HUES64 (cell line): ENCODE results near the gene TAAR1.
"Not testable (repeated sequence)": the region's sequence is repeated elsewhere in the genome, so short reads cannot be mapped to it uniquely, and the experiment has no call there.

Experiments
- H3K27ac ChIP-seq: 2 replicates; pipeline ENCODE4 v1.7.0; 2013; ENCODE audit warnings: low read depth, low read length, inconsistent platforms
- H3K27me3 ChIP-seq: 2 replicates; pipeline ENCODE4 v1.6.1; 2013; ENCODE audit warnings: mild to moderate bottlenecking, low read length; ENCODE audit not compliant: insufficient read depth
- H3K36me3 ChIP-seq: 2 replicates; pipeline ENCODE4 v1.6.1; 2013; ENCODE audit warnings: mild to moderate bottlenecking, low read length; ENCODE audit not compliant: insufficient read depth
- H3K4me1 ChIP-seq: 2 replicates; pipeline ENCODE4 v1.6.1; 2013; ENCODE audit warnings: mild to moderate bottlenecking, low read length, moderate library complexity; ENCODE audit not compliant: insufficient read depth
- H3K4me3 ChIP-seq: 2 replicates; pipeline ENCODE4 v1.5.1; 2013; ENCODE audit warnings: mild to moderate bottlenecking, low read length, moderate library complexity
- H3K9ac ChIP-seq: 2 replicates; pipeline ENCODE4 v1.6.1; 2013; ENCODE audit warnings: mild to moderate bottlenecking, low read depth, low read length
- H3K9me3 ChIP-seq: 2 replicates; pipeline ENCODE4 v1.6.1; 2013; ENCODE audit warnings: low read depth, low read length; ENCODE audit not compliant: insufficient read depth
- WGBS: fragments of 150-250, 120-280 bp; methylation state at CpG from one replicate; pipeline ENCODE4 v1.1.7; 2013; ENCODE audit warnings: missing lambda C conversion rate; 5-methylcytosine and 5-hydroxymethylcytosine counted together

The TAAR1 gene

GRCh38 chr6:132663661-132664060, 4.7 kb upstream of the TAAR1 start:
- Histone ChIP-seq H3K4me3 (no peak overlapping the region), H3K9me3 (0 out of 2 replicates have a peak, but pooled peaks cover 4% of the 10 kb centered on the region), H3K36me3 (no peaks in the 10 kb centered on the region), H3K4me1 (peaks cover 8% of the 10 kb centered on the region; the same call in 1 of the 2 replicates), H3K9ac (no peak overlapping the region), H3K27ac (no peak overlapping the region), H3K27me3 (no peaks in the 10 kb centered on the region)
- 92% methylated on average over 1 of the region's 1 CpG for WGBS

- WGBS, result 100% methylated on average over 4 of the region's 4 CpGs
- H3K9me3 ChIP-seq, result 0 out of 2 replicates have a peak, but pooled peaks cover 4% of the 10 kb centered on the region
- H3K36me3 ChIP-seq, result no peaks in the 10 kb centered on the region
- no peak overlapping the region for H3K27ac ChIP-seq
- H3K27me3 ChIP-seq, result no peaks in the 10 kb centered on the region
- peaks cover 8% of the 10 kb centered on the region; the same call in 1 of the 2 replicates for H3K4me1 ChIP-seq
- H3K9ac ChIP-seq, result no peak overlapping the region
- H3K4me3 ChIP-seq, result no peak overlapping the region
These were observed 2.9 kb upstream of the TAAR1 start for GRCh38 chr6:132661906-132662305.

GRCh38 chr6:132651062-132651461, 7.9 kb downstream of the TAAR1 start:
- peaks cover 6% of the 10 kb centered on the region; the same call in 1 of the 2 replicates for H3K4me1 ChIP-seq
- H3K27ac ChIP-seq, result no peak overlapping the region
- H3K27me3 ChIP-seq, result no peaks in the 10 kb centered on the region
- whole genome bisulfite sequencing, result 93% methylated on average over 3 of the region's 3 CpGs
- no peak overlapping the region for H3K4me3 ChIP-seq
- H3K9ac ChIP-seq, result no peak overlapping the region
- H3K9me3 ChIP-seq, result no peaks in the 10 kb centered on the region
- H3K36me3 ChIP-seq, result no peaks in the 10 kb centered on the region

- no peak overlapping the region for H3K27ac ChIP-seq
- H3K4me3 ChIP-seq, result no peak overlapping the region
- no peaks in the 10 kb centered on the region for H3K9me3 ChIP-seq
- no peaks in the 10 kb centered on the region for H3K36me3 ChIP-seq
- peaks cover 6% of the 10 kb centered on the region; the same call in 1 of the 2 replicates for H3K4me1 ChIP-seq
- 86% methylated on average over 1 of the region's 1 CpG for WGBS
- no peak overlapping the region for H3K9ac ChIP-seq
- no peaks in the 10 kb centered on the region for H3K27me3 ChIP-seq
These were observed 8.6 kb downstream of the TAAR1 start for GRCh38 chr6:132650429-132650828.

- H3K4me1 ChIP-seq, result peaks cover 6% of the 10 kb centered on the region; the same call in 1 of the 2 replicates
- H3K4me3 ChIP-seq, result no peak overlapping the region
- no peaks in the 10 kb centered on the region for H3K36me3 ChIP-seq
- no peaks in the 10 kb centered on the region for H3K27me3 ChIP-seq
- H3K9me3 ChIP-seq, result no peaks in the 10 kb centered on the region
- H3K27ac ChIP-seq, result no peak overlapping the region
- WGBS, result 95% methylated on average over 2 of the region's 2 CpGs
- no peak overlapping the region for H3K9ac ChIP-seq
These were observed 10.2 kb downstream of the TAAR1 start for GRCh38 chr6:132648828-132649227.

GRCh38 chr6:132648356-132648755, 10.6 kb downstream of the TAAR1 start:
- peaks cover 6% of the 10 kb centered on the region; the same call in 1 of the 2 replicates for H3K4me1 ChIP-seq
- H3K9me3 ChIP-seq, result no peaks in the 10 kb centered on the region
- H3K36me3 ChIP-seq, result no peaks in the 10 kb centered on the region
- WGBS, result 93% methylated on average over 2 of the region's 2 CpGs
- no peak overlapping the region for H3K4me3 ChIP-seq
- no peak overlapping the region for H3K27ac ChIP-seq
- no peak overlapping the region for H3K9ac ChIP-seq
- H3K27me3 ChIP-seq, result no peaks in the 10 kb centered on the region

- Histone ChIP-seq H3K9me3 (no peaks in the 10 kb centered on the region), H3K36me3 (no peaks in the 10 kb centered on the region), H3K9ac (no peak overlapping the region), H3K27me3 (no peaks in the 10 kb centered on the region), H3K4me1 (no peaks in the 10 kb centered on the region), H3K27ac (no peak overlapping the region), H3K4me3 (no peak overlapping the region)
- WGBS, result 97% methylated on average over 3 of the region's 3 CpGs
These were observed 15.4 kb downstream of the TAAR1 start for GRCh38 chr6:132643547-132643946.

GRCh38 chr6:132637135-132637534, 21.8 kb downstream of the TAAR1 start:
- not testable (repeated sequence) for H3K36me3 ChIP-seq, H3K27ac ChIP-seq, H3K4me3 ChIP-seq, H3K9ac ChIP-seq, H3K9me3 ChIP-seq, H3K27me3 ChIP-seq, H3K4me1 ChIP-seq
- 100% methylated on average over 1 of the region's 1 CpG for WGBS

- not testable (repeated sequence) for H3K36me3 ChIP-seq, H3K9ac ChIP-seq, H3K9me3 ChIP-seq, H3K4me1 ChIP-seq, H3K27ac ChIP-seq, H3K4me3 ChIP-seq, H3K27me3 ChIP-seq
- WGBS, result 92% methylated on average over 3 of the region's 3 CpGs
These were observed 23.1 kb downstream of the TAAR1 start for GRCh38 chr6:132635906-132636305.

GRCh38 chr6:132635288-132635687, 23.7 kb downstream of the TAAR1 start:
- not testable (repeated sequence) for H3K9ac ChIP-seq, H3K36me3 ChIP-seq, H3K4me1 ChIP-seq, H3K4me3 ChIP-seq, H3K9me3 ChIP-seq, H3K27me3 ChIP-seq, H3K27ac ChIP-seq
- 78% methylated on average over 3 of the region's 3 CpGs for WGBS

- H3K27ac ChIP-seq, result no peak overlapping the region
- H3K36me3 ChIP-seq, result no peaks in the 10 kb centered on the region
- no peaks in the 10 kb centered on the region for H3K4me1 ChIP-seq
- 86% methylated on average over 4 of the region's 4 CpGs for WGBS
- no peak overlapping the region for H3K9ac ChIP-seq
- no peaks in the 10 kb centered on the region for H3K9me3 ChIP-seq
- no peak overlapping the region for H3K4me3 ChIP-seq
- H3K27me3 ChIP-seq, result no peaks in the 10 kb centered on the region
These were observed 24.2 kb downstream of the TAAR1 start for GRCh38 chr6:132634796-132635195.

GRCh38 chr6:132633362-132633761, 25.6 kb downstream of the TAAR1 start:
- Histone ChIP-seq H3K27me3 (no peaks in the 10 kb centered on the region), H3K9ac (no peak overlapping the region), H3K9me3 (no peaks in the 10 kb centered on the region), H3K4me3 (no peak overlapping the region), H3K27ac (no peak overlapping the region), H3K36me3 (no peaks in the 10 kb centered on the region), H3K4me1 (no peaks in the 10 kb centered on the region)
- WGBS, result 94% methylated on average over 2 of the region's 2 CpGs
